Measurements from ENCODE around the gene GOSR2. TPM values are rescaled to one million over a fixed set of nuclear protein-coding genes. Genes with fewer than 3 reads are reported as not detected.

The GOSR2 gene
- 27.1 and 32.2 TPM in 2 replicates for total RNA-seq (2014; rRNA removed; shearing (Covaris generic); ENCODE audit: low replicate concordance)

GRCh38 chr17:46922804-46923635, at the start of gene GOSR2:
TSS of gene GOSR2 (plus strand) at chr17:46923160. CDS start at chr17:46923193, 33 bp downstream.
- DNase-seq, result peak; percentile 92
- Histone ChIP-seq H3K36me3 (peaks cover 22% of the 10 kb centered on the region), H3K9me3 (peaks cover 3% of the 10 kb centered on the region; the same call in 1 of the 2 replicates), H3K27me3 (no peaks in the 10 kb centered on the region), H3K4me3 (peak within 1 kb of the TSS; percentile 89)

DNA sequence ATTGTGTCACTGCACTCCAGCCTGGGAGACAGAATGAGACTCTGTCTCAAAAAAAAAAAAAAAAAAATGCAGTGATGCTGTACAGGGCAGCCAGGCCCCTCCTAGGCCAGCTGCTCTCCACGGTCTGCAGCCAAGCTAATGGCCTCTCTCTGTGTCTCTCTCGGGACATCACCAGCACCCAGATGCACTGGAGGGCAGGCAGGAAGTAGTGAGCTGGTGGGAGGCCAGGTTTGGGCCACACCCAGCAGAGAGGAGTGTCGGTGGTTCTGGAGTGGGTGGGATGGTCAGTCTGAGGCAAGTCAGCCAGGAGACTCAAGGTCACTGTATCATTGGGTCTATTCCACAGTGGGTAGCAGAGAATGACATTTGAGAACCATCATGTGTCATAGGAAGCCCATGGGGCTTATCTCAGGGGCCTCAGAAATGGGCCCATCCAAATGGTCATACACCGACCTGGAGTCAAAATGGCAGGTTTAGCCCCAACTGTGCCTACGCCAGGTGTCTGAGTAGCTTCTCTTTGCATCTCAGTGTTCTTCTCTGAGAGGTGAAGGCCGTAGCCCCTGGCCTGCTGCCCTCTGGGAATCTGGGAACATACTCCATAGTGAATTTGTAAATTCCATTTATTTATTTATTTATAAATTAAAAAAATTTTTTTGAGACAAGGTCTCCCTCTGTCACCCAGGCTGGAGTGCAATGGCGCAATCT, 48.9 kb upstream of the GOSR2 start:
- Histone ChIP-seq H3K27me3 (no peaks in the 10 kb centered on the region), H3K4me3 (no peak overlapping the region), H3K36me3 (no peaks in the 10 kb centered on the region), H3K9me3 (no peaks in the 10 kb centered on the region)
- DNase-seq, result no peak

- no peak for DNase-seq
- Histone ChIP-seq H3K4me3 (no peak overlapping the region), H3K27me3 (no peaks in the 10 kb centered on the region), H3K9me3 (no peaks in the 10 kb centered on the region), H3K36me3 (no peaks in the 10 kb centered on the region)
Observed at GRCh38 chr17:46874906-46875305, 48.1 kb upstream of the GOSR2 start.

- H3K36me3 ChIP-seq, result no peaks in the 10 kb centered on the region
- H3K27me3 ChIP-seq, result no peaks in the 10 kb centered on the region
- no peaks in the 10 kb centered on the region for H3K9me3 ChIP-seq
- H3K4me3 ChIP-seq, result no peak overlapping the region
- DNase-seq, result no peak
Observed at GRCh38 chr17:46875849-46876352, 47.1 kb upstream of the GOSR2 start.

GRCh38 chr17:46876353-46876887, 46.5 kb upstream of the GOSR2 start:
- Histone ChIP-seq H3K36me3 (no peaks in the 10 kb centered on the region), H3K9me3 (no peaks in the 10 kb centered on the region)
- DNase-seq, result no peak

GRCh38 chr17:46876926-46877325, 46.0 kb upstream of the GOSR2 start:
- no peaks in the 10 kb centered on the region for H3K9me3 ChIP-seq
- no peak for DNase-seq
- H3K4me3 ChIP-seq, result no peak overlapping the region
- no peaks in the 10 kb centered on the region for H3K36me3 ChIP-seq
- H3K27me3 ChIP-seq, result no peaks in the 10 kb centered on the region

More at GRCh38 chr17:46876353-46876887, 46.5 kb upstream of the GOSR2 start:
- no peaks in the 10 kb centered on the region for H3K27me3 ChIP-seq
- no peak overlapping the region for H3K4me3 ChIP-seq

DNA sequence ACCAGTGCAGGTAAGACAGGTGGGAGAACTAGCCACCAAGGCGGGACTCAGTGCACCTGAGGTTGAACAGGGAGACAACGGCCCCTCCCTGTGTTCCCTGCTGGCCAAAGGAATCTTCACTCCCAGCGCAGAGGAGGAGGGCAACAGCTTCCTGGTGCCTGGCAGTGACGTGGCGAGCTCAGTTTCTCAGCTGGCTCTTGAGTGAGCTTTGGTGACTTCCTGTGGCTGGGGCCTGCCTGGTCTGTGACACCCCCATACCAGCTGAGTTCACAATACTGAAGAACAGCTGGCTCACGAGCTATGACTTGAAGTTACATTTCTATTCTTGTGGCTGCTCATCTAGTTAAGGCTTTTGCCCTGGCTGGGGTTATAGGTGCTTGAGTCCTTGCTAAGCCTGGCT, 45.5 kb upstream of the GOSR2 start:
- Histone ChIP-seq H3K36me3 (no peaks in the 10 kb centered on the region), H3K27me3 (no peaks in the 10 kb centered on the region), H3K4me3 (no peak overlapping the region), H3K9me3 (no peaks in the 10 kb centered on the region)
- no peak for DNase-seq

- Histone ChIP-seq H3K4me3 (no peak overlapping the region), H3K36me3 (no peaks in the 10 kb centered on the region), H3K27me3 (no peaks in the 10 kb centered on the region), H3K9me3 (no peaks in the 10 kb centered on the region)
- DNase-seq, result no peak
Observed at GRCh38 chr17:46878055-46878454, 44.9 kb upstream of the GOSR2 start.

- Histone ChIP-seq H3K27me3 (no peaks in the 10 kb centered on the region), H3K4me3 (no peak overlapping the region), H3K9me3 (no peaks in the 10 kb centered on the region), H3K36me3 (no peaks in the 10 kb centered on the region)
- no peak for DNase-seq
Observed at GRCh38 chr17:46879101-46879500, 43.9 kb upstream of the GOSR2 start.

- Histone ChIP-seq H3K9me3 (no peaks in the 10 kb centered on the region), H3K36me3 (no peaks in the 10 kb centered on the region), H3K4me3 (no peak overlapping the region), H3K27me3 (peaks cover 2% of the 10 kb centered on the region)
- DNase-seq, result no peak
Observed at GRCh38 chr17:46881015-46881414, 41.9 kb upstream of the GOSR2 start.

DNA sequence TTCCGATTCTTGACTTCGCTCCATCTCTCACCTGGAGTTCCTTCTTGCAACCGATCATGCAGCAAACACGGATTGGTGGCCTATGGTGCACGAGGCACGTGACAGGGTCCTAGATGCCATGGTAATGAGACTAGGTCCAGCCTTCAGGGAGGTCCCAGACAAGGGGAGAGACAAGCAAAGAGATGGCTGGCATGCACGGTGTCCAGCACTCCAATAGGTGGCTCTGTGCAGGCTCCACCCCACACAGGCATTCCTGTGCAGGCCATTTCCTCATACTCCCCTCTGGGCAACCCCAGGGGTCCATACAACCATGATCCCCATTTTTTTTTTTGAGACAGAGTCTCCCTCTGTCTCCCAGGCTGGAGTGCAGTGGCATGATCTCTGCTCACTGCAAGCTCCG, 40.3 kb upstream of the GOSR2 start:
- Histone ChIP-seq H3K4me3 (no peak overlapping the region), H3K36me3 (no peaks in the 10 kb centered on the region), H3K27me3 (peaks cover 11% of the 10 kb centered on the region), H3K9me3 (no peaks in the 10 kb centered on the region)
- no peak for DNase-seq

DNA sequence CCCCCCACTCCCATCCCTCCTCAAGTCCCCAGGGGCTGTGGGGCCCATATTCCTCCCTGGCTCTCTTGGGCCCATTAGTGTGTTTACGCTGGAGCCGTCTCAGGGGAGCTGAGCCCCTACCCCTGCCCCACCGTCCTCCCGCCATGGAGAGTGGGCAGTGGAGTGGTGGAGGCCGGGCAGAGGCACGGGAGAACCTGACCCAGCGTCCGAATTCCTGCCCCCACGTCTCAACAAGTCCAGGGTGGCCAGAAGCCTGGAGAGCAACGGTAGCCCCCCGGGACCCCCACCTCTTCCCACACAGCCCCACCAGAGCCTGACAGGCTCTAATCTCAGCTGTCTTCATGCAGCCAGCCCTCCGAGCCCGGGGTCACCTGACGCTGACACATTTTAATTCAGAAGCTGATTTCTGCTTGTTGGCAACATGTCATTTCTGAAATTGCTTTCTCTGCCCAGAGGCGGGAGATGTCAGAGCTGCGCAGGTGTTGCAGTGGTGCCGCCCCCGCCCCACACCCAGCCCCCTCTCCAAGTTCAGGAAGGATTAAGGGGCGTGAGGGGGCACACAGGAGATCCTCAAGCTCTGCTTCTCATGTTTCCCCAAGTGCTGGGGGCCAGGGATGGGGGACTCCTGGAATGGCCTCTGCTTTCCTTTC, 39.0 kb upstream of the GOSR2 start:
- H3K36me3 ChIP-seq, result no peaks in the 10 kb centered on the region
- H3K9me3 ChIP-seq, result no peaks in the 10 kb centered on the region
- no peak for DNase-seq
- H3K4me3 ChIP-seq, result no peak overlapping the region
- peaks cover 12% of the 10 kb centered on the region for H3K27me3 ChIP-seq

- Histone ChIP-seq H3K4me3 (no peak overlapping the region), H3K27me3 (peaks cover 15% of the 10 kb centered on the region), H3K9me3 (no peaks in the 10 kb centered on the region), H3K36me3 (no peaks in the 10 kb centered on the region)
- DNase-seq, result no peak
Observed at GRCh38 chr17:46884552-46884951, 38.4 kb upstream of the GOSR2 start.

GRCh38 chr17:46885415-46886309, 37.3 kb upstream of the GOSR2 start:
- peaks cover 15% of the 10 kb centered on the region for H3K27me3 ChIP-seq
- H3K36me3 ChIP-seq, result no peaks in the 10 kb centered on the region
- H3K4me3 ChIP-seq, result no peak overlapping the region
- no peak for DNase-seq
- no peaks in the 10 kb centered on the region for H3K9me3 ChIP-seq

DNA sequence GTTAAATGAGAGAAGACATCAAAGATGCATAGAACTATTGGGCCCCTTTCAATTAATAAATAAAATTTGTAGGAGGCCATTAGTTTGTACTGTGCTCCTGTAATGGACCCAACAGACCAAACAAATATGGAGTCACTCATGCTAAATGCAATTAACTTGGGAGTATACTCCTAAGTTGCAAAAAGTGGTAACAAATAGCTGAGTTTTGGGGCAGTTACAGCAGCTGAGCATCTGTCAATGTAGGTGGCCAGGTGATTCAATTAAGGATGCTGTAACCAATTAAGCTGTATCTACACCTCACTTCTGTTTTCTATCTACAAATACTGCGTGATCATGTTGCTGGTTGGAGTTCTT, 36.7 kb upstream of the GOSR2 start:
- Histone ChIP-seq H3K27me3 (peaks cover 15% of the 10 kb centered on the region), H3K36me3 (no peaks in the 10 kb centered on the region), H3K9me3 (no peaks in the 10 kb centered on the region), H3K4me3 (no peak overlapping the region)
- DNase-seq, result no peak

DNA sequence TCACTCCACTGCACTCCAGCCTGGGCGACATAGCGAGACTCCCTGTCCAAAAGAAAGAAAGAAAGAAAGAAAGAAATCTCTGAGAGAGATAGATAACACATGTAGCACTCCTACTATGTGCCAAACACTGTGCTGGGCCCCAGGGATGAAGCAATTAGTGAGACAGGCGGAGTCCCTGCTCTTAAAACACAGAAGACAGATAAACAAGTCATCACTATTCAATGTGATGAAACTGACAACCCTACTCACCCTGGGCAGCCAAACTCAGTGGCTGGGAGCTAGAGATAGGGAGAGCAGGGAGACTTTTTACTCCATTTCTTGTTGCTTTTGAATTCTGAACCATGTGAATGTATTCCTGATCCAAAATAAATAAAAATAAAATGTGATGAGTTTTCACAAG, 35.2 kb upstream of the GOSR2 start:
- DNase-seq, result no peak
- H3K36me3 ChIP-seq, result no peaks in the 10 kb centered on the region
- H3K4me3 ChIP-seq, result no peak overlapping the region
- no peaks in the 10 kb centered on the region for H3K9me3 ChIP-seq
- H3K27me3 ChIP-seq, result peaks cover 15% of the 10 kb centered on the region

Data from MG63 (cell line).